MM.1S (cell line): ENCODE data around the gene SH3GL2.

ENCODE experiments used
- EZH2 ChIP-seq: fragments of 300-600 bp; sonication (generic); optimal IDR thresholded peaks from 2 replicates; pipeline ENCODE3; 2017; ENCODE audit warnings: low read depth, mild to moderate bottlenecking, antibody characterized with exemption, low read length, mixed read lengths
- EZH2phosphoT487 ChIP-seq: fragments of 300-600 bp; sonication (generic); IDR thresholded peaks from 2 replicates; pipeline ENCODE4 v1.6.1; 2018; ENCODE audit warnings: antibody characterized with exemption, low read length
- TF ChIP-seq, protein P1 (sequence below): fragments of 300-600 bp; sonication (generic); IDR thresholded peaks from 2 replicates; pipeline ENCODE4 v1.5.1; 2016; ENCODE audit warnings: antibody characterized with exemption, low read length, mixed read lengths

DNA sequence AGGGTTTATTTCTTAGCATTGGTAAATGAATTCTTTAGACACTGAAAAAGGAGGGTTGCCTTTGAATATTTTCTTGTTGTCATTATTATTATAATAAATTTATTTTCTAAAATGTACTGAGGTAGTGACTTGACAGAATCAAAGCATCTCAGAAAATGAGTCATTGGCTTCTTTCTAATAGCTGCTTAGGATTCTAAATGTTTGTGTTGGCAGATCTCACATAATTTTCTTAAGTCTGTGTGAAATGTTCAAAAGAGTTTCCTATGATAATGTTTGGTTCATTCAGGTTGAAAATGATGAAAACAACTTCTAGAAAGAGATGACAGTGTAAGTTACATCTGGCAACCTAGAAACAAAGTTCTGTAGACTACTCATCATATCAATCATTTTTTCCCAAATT is 69.7 kb downstream of the SH3GL2 start:
- TF ChIP-seq, protein P1, sequence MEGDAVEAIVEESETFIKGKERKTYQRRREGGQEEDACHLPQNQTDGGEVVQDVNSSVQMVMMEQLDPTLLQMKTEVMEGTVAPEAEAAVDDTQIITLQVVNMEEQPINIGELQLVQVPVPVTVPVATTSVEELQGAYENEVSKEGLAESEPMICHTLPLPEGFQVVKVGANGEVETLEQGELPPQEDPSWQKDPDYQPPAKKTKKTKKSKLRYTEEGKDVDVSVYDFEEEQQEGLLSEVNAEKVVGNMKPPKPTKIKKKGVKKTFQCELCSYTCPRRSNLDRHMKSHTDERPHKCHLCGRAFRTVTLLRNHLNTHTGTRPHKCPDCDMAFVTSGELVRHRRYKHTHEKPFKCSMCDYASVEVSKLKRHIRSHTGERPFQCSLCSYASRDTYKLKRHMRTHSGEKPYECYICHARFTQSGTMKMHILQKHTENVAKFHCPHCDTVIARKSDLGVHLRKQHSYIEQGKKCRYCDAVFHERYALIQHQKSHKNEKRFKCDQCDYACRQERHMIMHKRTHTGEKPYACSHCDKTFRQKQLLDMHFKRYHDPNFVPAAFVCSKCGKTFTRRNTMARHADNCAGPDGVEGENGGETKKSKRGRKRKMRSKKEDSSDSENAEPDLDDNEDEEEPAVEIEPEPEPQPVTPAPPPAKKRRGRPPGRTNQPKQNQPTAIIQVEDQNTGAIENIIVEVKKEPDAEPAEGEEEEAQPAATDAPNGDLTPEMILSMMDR, result no peak
- TF ChIP-seq EZH2phosphoT487, result no peak
- no peak for TF ChIP-seq EZH2
